Uterus (tissue), 4 donors: ENCODE results near the gene CLDN22. TPM values are rescaled to one million over a fixed set of nuclear protein-coding genes. Genes with fewer than 3 reads are reported as not detected.

Experiments
- DNase-seq, 2 donors: peaks; one replicate each; pipeline ENCODE4 v3.0.0-alpha.2; 2019 to 2020
- H3K27ac ChIP-seq, 2 donors: fragments of 200-600 bp; sonication (generic); 1 replicate in 1 of 2; 2 replicates in 1 of 2; pipeline ENCODE4 v1.5.1; 2016 to 2018
- H3K27me3 ChIP-seq, 2 donors: fragments of 200-600 bp; sonication (generic); one replicate each; pipeline ENCODE4 v1.5.1; 2018 to 2019; ENCODE audit warnings: control low read depth in 1 of 2
- H3K36me3 ChIP-seq, 2 donors: fragments of 200-600 bp; sonication (generic); one replicate each; pipeline ENCODE4 v1.5.1; 2019; ENCODE audit warnings: control low read depth in 1 of 2
- H3K4me1 ChIP-seq, 2 donors: fragments of 200-600 bp; sonication (generic); one replicate each; pipeline ENCODE4 v1.5.1; 2018 to 2019; ENCODE audit warnings: control low read depth in 1 of 2
- H3K4me3 ChIP-seq, 2 donors: fragments of 200-600 bp; sonication (generic); 1 replicate in 1 of 2; 2 replicates in 1 of 2; pipeline ENCODE4 v1.5.1; 2018 to 2019; ENCODE audit warnings: mild to moderate bottlenecking in 1 of 2
- H3K9me3 ChIP-seq, 2 donors: fragments of 200-600 bp; sonication (generic); one replicate each; pipeline ENCODE4 v1.5.1; 2019; ENCODE audit warnings: control low read depth in 1 of 2
- CTCF ChIP-seq, 4 experiments: fragments of 200-600 bp in 2 of 4; fragments of 450-650 bp in 2 of 4; sonication (generic) in 2 of 4; IDR thresholded peaks; one replicate each; pipeline ENCODE4 v1.5.1; 2016 to 2019; ENCODE audit warnings: antibody characterized with exemption in 4 of 4, mild to moderate bottlenecking in 2 of 4, moderate library complexity in 1 of 4
- POLR2A ChIP-seq, 2 donors: fragments of 450-650 bp; IDR thresholded peaks; one replicate each; pipeline ENCODE4 v1.6.1; 2016; ENCODE audit warnings: antibody characterized with exemption in 2 of 2, mild to moderate bottlenecking in 1 of 2, moderate library complexity in 1 of 2
- intact Hi-C: fragments of 100-400 bp; cut with DNase I; formaldehyde crosslinking; loops from one replicate; pipeline ENCODE4 v1.15.1; 2023; ENCODE audit warnings: low total_unique reads
- total RNA-seq, 4 donors: library from RNA; depleted of rRNA in 3 of 4; stranded (reverse); fragments of >200 nt in 3 of 4; gene quantifications; one replicate each; pipeline versions ENCODE4 v1.1.0 to v1.2.4, GENCODE V29; 2014 to 2023
- donor health status: DM: yes; HTN: yes; CAD: no.

The CLDN22 gene
- total RNA-seq, 4 donors from 2014 or later, result 1.0 to 3.5 TPM; not detected in 2

GRCh38 chr4:183356931-183357675 lies 37.0 kb upstream of the CLDN22 start:
- H3K4me3 ChIP-seq, result no peak overlapping the region
- TF ChIP-seq POLR2A (IDR thresholded peaks at IDR 0.05), result no peak
- TF ChIP-seq CTCF (IDR thresholded peaks at IDR 0.05), result no peak
- H3K27ac ChIP-seq, result no peak overlapping the region
- H3K4me1 ChIP-seq, result no peaks in the 10 kb centered on the region
- no peaks in the 10 kb centered on the region for H3K9me3 ChIP-seq
- H3K27me3 ChIP-seq, result no peaks in the 10 kb centered on the region
- no peaks in the 10 kb centered on the region for H3K36me3 ChIP-seq
- intact Hi-C loops, result no loop called here
- DNase-seq, result no peak

GRCh38 chr4:183356173-183356830 lies 36.2 kb upstream of the CLDN22 start:
- no peak overlapping the region for H3K4me3 ChIP-seq
- TF ChIP-seq POLR2A (IDR thresholded peaks at IDR 0.05) (no peak), CTCF (IDR thresholded peaks at IDR 0.05) (no peak)
- no peaks in the 10 kb centered on the region for H3K4me1 ChIP-seq
- no peak overlapping the region for H3K27ac ChIP-seq
- DNase-seq, result no peak
- no peaks in the 10 kb centered on the region for H3K27me3 ChIP-seq
- H3K9me3 ChIP-seq, result no peaks in the 10 kb centered on the region
- intact Hi-C loops, result no loop called here
- H3K36me3 ChIP-seq, result no peaks in the 10 kb centered on the region

GRCh38 chr4:183355405-183355804 lies 35.3 kb upstream of the CLDN22 start:
- Histone ChIP-seq H3K27ac (no peak overlapping the region), H3K4me3 (no peak overlapping the region), H3K4me1 (no peaks in the 10 kb centered on the region), H3K9me3 (no peaks in the 10 kb centered on the region), H3K36me3 (no peaks in the 10 kb centered on the region), H3K27me3 (no peaks in the 10 kb centered on the region)
- TF ChIP-seq POLR2A (IDR thresholded peaks at IDR 0.05), result no peak
- intact Hi-C loops, result no loop called here
- DNase-seq, result no peak

GRCh38 chr4:183354219-183354618 lies 34.1 kb upstream of the CLDN22 start:
- no peaks in the 10 kb centered on the region for H3K9me3 ChIP-seq
- intact Hi-C loops, result no loop called here
- no peaks in the 10 kb centered on the region for H3K27me3 ChIP-seq
- H3K4me3 ChIP-seq, result no peak overlapping the region
- TF ChIP-seq CTCF (IDR thresholded peaks at IDR 0.05) (no peak), POLR2A (IDR thresholded peaks at IDR 0.05) (no peak)
- no peak overlapping the region for H3K27ac ChIP-seq
- no peaks in the 10 kb centered on the region for H3K4me1 ChIP-seq
- H3K36me3 ChIP-seq, result no peaks in the 10 kb centered on the region
- no peak for DNase-seq

GRCh38 chr4:183353557-183353956 lies 33.5 kb upstream of the CLDN22 start:
- no peaks in the 10 kb centered on the region for H3K9me3 ChIP-seq
- H3K4me1 ChIP-seq, result no peaks in the 10 kb centered on the region
- H3K27ac ChIP-seq, result no peak overlapping the region
- H3K27me3 ChIP-seq, result no peaks in the 10 kb centered on the region
- TF ChIP-seq POLR2A (IDR thresholded peaks at IDR 0.05) (no peak), CTCF (IDR thresholded peaks at IDR 0.05) (no peak)
- intact Hi-C loops, result no loop called here
- H3K4me3 ChIP-seq, result no peak overlapping the region
- DNase-seq, result no peak
- no peaks in the 10 kb centered on the region for H3K36me3 ChIP-seq
